GM12878 (cell line): ENCODE data around the gene FIZ1. TPM values are rescaled to one million over a fixed set of nuclear protein-coding genes. Genes with fewer than 3 reads are reported as not detected.
A peak's percentile ranks its signal among the peaks of the same experiment; 100 is the strongest.

Experiments used
- BCL11A ChIP-seq: IDR thresholded peaks from 2 replicates; pipeline ENCODE4 v1.6.1; 2011; ENCODE audit warnings: low read depth, low read length
- CBX3 ChIP-seq: fragments of 200-600 bp; sonication (generic); IDR thresholded peaks from 2 replicates; pipeline ENCODE4 v1.6.1; 2016; ENCODE audit warnings: low read depth, borderline replicate concordance
- CHD1 ChIP-seq: IDR thresholded peaks from 2 replicates; pipeline ENCODE4 v1.6.1; 2012; ENCODE audit warnings: low read depth, low read length, improper control_type of control experiment
- CHD2 ChIP-seq: IDR thresholded peaks from 2 replicates; pipeline ENCODE4 v1.6.1; 2011; ENCODE audit warnings: low read depth, low read length, improper control_type of control experiment, borderline replicate concordance
- CUX1 ChIP-seq: IDR thresholded peaks from 2 replicates; pipeline ENCODE4 v1.6.1; 2012; ENCODE audit warnings: improper control_type of control experiment, low read depth, low read length; ENCODE audit not compliant: insufficient replicate concordance
- HSF1 ChIP-seq: fragments of 150-350 bp; IDR thresholded peaks from 2 replicates; pipeline ENCODE4 v1.6.1; 2014; ENCODE audit warnings: mild to moderate bottlenecking, low read depth, low read length
- IKZF2 ChIP-seq, 2 experiments: fragments of 450-650 bp; IDR thresholded peaks; 2 replicates each; pipeline ENCODE4 v1.6.1; 2017; ENCODE audit warnings: mild to moderate bottlenecking in 2 of 2, moderate library complexity in 2 of 2
- IRF4 ChIP-seq: IDR thresholded peaks from 2 replicates; pipeline ENCODE4 v1.6.1; 2011; ENCODE audit warnings: low read depth, low read length
- JUNB ChIP-seq: IDR thresholded peaks from 2 replicates; pipeline ENCODE4 v1.6.1; 2016; ENCODE audit warnings: antibody characterized with exemption, mild to moderate bottlenecking
- KDM1A ChIP-seq: fragments of 200-600 bp; sonication (generic); IDR thresholded peaks from 2 replicates; pipeline ENCODE4 v1.6.1; 2016; ENCODE audit warnings: borderline replicate concordance
- MYC ChIP-seq: IDR thresholded peaks from 2 replicates; pipeline ENCODE4 v1.6.1; 2011; ENCODE audit warnings: mild to moderate bottlenecking, low read length, moderate library complexity, inconsistent platforms; ENCODE audit not compliant: insufficient read depth, insufficient replicate concordance, insufficient read length, severe bottlenecking
- PML ChIP-seq: IDR thresholded peaks from 2 replicates; pipeline ENCODE4 v1.6.1; 2012; ENCODE audit warnings: low read length, inconsistent platforms
- RCOR1 ChIP-seq: conservative IDR thresholded peaks from 2 replicates; pipeline ENCODE4 v1.6.1; 2012; ENCODE audit warnings: low read depth, low read length, improper control_type of control experiment
- RELA ChIP-seq: fragments of 450-650 bp; IDR thresholded peaks from 2 replicates; pipeline ENCODE4 v1.8.0; 2014; ENCODE audit warnings: borderline replicate concordance; ENCODE audit not compliant: partially characterized antibody
- RFX5 ChIP-seq: IDR thresholded peaks from 2 replicates; pipeline ENCODE4 v1.6.1; 2011; ENCODE audit warnings: low read depth, low read length, improper control_type of control experiment
- SREBF1 ChIP-seq: IDR thresholded peaks from 2 replicates; pipeline ENCODE4 v1.6.1; 2012; ENCODE audit warnings: mild to moderate bottlenecking, low read length
- USF1 ChIP-seq: IDR thresholded peaks from 2 replicates; pipeline ENCODE4 v1.6.1; 2011; ENCODE audit warnings: borderline replicate concordance, low read depth, mild to moderate bottlenecking, moderate library complexity, mixed read lengths, low read length; ENCODE audit not compliant: insufficient read depth; ENCODE audit errors: extremely low read length
- ZNF24 ChIP-seq: fragments of 450-650 bp; IDR thresholded peaks from 2 replicates; pipeline ENCODE4 v1.6.1; 2017; ENCODE audit warnings: antibody characterized with exemption, mild to moderate bottlenecking
- polyA plus RNA-seq, 11 experiments: library from polyadenylated mRNA; depleted of rRNA in 4 of 11; unstranded in 6 of 11; stranded (reverse) in 5 of 11; fragments of >200 nt; fragmentation: Nextera tagmentation in 4 of 11; fragmentation: Illumina TruSeq in 1 of 11; extraction: Ambion mirVana in 4 of 11; extraction: Trizol in 1 of 11; gene quantifications; 1 replicate in 1 of 11; 2 replicates in 10 of 11; pipeline versions ENCODE4 v1.2.1 to v1.2.3, GENCODE V29; 2011 to 2016; ENCODE audit warnings: inconsistent platforms in 2 of 11, missing spikeins in 2 of 11, low read depth in 1 of 11
- total RNA-seq, 4 experiments: library from RNA; depleted of rRNA in 3 of 4; stranded (reverse); fragments of >200 nt in 3 of 4; fragmentation: Illumina TruSeq in 1 of 4; extraction: Trizol in 1 of 4; gene quantifications; 2 replicates each; pipeline versions ENCODE4 v1.2.1 to v1.2.3, GENCODE V29; 2013 to 2021
- TF ChIP-seq, protein P1 (sequence below): fragments of 450-650 bp; IDR thresholded peaks from 2 replicates; pipeline ENCODE4 v1.6.1; 2014; ENCODE audit warnings: mild to moderate bottlenecking
- TF ChIP-seq, protein P2 (sequence below): fragments of 450-650 bp; IDR thresholded peaks from 2 replicates; pipeline ENCODE4 v1.6.1; 2016; ENCODE audit warnings: mild to moderate bottlenecking

The FIZ1 gene
- total and polyA plus RNA-seq, 10 of the 15 experiments (the other 5 are each of a cell fraction or from before 2014, with no cell fraction given): 0.60 to 16.8 (median 4.2) TPM

GRCh38 chr19:55647732-55648584, 48.6 kb upstream of the FIZ1 start, which contains the start of gene CCDC106 (continued):
- TF ChIP-seq RFX5 (no peak), CUX1 (no peak), SREBF1 (no peak), HSF1 (no peak), ZNF24 (no peak), KDM1A (no peak), CHD1 (no peak), IRF4 (no peak), RELA (peak; percentile 54), BCL11A (no peak), JUNB (peak; percentile 100), MYC (no peak), CBX3 (no peak), CHD2 (0 out of 2 replicates have a peak, but pooled peaks have one; percentile 75), RCOR1 (no peak), PML (no peak), USF1 (no peak), IKZF2 (IDR thresholded peaks at IDR 0.05) (peak; percentile 50 to 80; a peak in 3 of 4 replicates)
- TF ChIP-seq, protein P1, sequence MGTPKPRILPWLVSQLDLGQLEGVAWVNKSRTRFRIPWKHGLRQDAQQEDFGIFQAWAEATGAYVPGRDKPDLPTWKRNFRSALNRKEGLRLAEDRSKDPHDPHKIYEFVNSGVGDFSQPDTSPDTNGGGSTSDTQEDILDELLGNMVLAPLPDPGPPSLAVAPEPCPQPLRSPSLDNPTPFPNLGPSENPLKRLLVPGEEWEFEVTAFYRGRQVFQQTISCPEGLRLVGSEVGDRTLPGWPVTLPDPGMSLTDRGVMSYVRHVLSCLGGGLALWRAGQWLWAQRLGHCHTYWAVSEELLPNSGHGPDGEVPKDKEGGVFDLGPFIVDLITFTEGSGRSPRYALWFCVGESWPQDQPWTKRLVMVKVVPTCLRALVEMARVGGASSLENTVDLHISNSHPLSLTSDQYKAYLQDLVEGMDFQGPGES: peak; percentile 94
- TF ChIP-seq, protein P2, sequence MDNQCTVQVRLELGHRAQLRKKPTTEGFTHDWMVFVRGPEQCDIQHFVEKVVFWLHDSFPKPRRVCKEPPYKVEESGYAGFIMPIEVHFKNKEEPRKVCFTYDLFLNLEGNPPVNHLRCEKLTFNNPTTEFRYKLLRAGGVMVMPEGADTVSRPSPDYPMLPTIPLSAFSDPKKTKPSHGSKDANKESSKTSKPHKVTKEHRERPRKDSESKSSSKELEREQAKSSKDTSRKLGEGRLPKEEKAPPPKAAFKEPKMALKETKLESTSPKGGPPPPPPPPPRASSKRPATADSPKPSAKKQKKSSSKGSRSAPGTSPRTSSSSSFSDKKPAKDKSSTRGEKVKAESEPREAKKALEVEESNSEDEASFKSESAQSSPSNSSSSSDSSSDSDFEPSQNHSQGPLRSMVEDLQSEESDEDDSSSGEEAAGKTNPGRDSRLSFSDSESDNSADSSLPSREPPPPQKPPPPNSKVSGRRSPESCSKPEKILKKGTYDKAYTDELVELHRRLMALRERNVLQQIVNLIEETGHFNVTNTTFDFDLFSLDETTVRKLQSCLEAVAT: peak; percentile 33; the same call in 1 of the 2 replicates
